Measurements from ENCODE around the gene PARK7.

GRCh38 chr1:7919880-7920279 lies 41.6 kb upstream of the PARK7 start:
- no peak for TF ChIP-seq POLR2A (IDR thresholded peaks at IDR 0.05; ENCODE audit: low read depth, low read length)
- TF ChIP-seq TAF1 (IDR thresholded peaks at IDR 0.05; ENCODE audit: low read depth, low read length): no peak
- no peak for TF ChIP-seq SPI1 (IDR thresholded peaks at IDR 0.05; ENCODE audit: low read depth, low read length)
- no peak for TF ChIP-seq POLR2AphosphoS5 (IDR thresholded peaks at IDR 0.05; ENCODE audit: low read depth, low read length)
- TF ChIP-seq PAX5 (IDR thresholded peaks at IDR 0.05; ENCODE audit: insufficient read depth, low read length, severe bottlenecking): no peak
- TF ChIP-seq POU2F2 (IDR thresholded peaks at IDR 0.05; ENCODE audit: low read depth, low read length): no peak

Data from GM12891 (cell line).